NCI-H2029 (cell line): ENCODE results near the gene SYN1.

Experiments
- DNase-seq: peaks from one replicate; lab custom pipeline; 2025; lab: John Stamatoyannopoulos, UW

The SYN1 gene

DNA sequence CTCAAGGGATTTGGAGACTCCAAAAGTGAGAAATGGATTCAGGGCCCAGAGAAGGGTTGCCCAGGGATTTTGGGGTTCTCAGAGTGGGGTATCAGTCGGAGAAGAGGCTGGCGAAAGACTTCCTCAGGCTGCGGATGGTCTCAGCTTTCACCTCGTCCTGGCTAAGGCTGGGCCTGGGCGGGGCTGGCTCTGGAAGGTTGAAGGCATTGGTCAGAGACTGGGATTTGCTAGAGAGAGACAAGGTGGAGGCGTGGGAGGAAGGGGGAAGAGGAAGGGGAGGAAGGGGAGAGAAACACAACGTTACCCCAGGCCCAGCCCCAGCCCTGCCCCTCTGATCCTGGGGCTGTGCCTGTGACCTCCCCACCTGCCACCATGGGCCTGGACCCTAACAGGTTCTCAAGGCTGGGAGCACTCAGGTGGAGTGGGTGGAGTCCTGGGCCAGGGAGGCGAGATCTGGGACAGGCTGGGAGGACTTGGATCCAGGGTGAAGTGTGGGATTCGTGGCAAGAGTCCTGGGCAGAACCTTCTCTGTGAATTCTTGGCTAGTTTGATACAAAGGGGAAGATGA lies 46.8 kb downstream of the SYN1 start:
- no peak for DNase-seq

DNA sequence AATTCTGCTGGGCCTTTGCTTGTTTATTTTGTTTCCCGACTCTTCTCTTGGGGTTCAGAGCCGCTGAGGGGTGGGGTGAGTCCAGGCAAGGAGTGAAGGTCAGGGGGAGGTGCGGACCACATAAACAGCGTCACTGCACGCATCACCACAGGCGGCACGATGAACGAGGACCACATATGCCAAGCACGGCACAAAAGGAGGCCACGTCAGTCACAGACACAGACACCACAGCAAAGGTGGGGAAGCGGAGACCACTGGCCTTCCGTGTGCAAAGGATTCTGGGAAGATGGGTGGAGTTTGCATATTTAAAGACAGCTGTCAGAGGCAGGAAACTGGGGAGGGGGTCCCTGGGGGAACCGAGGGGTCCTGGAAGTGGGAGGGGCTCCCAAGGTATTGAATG lies 47.8 kb downstream of the SYN1 start:
- DNase-seq = no peak

GRCh38 chrX:47571215-47571614 lies 48.4 kb downstream of the SYN1 start:
- no peak for DNase-seq

DNA sequence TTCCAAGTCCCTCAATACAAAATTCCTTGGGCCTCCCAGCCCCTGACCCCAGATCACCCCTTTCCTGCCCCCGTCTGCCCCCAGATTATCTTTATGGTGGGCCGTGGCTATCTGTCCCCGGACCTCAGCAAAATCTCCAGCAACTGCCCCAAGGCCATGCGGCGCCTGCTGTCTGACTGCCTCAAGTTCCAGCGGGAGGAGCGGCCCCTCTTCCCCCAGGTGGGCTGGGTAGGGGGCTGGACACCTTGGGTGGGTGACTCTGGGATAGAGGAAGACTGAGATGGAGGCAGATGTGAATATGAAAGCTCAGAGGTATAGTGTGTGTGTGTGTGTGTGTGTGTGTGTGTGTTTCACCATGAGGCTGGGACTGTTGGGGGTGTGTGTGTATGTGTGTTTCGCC lies 48.9 kb downstream of the SYN1 start:
- DNase-seq = no peak

DNA sequence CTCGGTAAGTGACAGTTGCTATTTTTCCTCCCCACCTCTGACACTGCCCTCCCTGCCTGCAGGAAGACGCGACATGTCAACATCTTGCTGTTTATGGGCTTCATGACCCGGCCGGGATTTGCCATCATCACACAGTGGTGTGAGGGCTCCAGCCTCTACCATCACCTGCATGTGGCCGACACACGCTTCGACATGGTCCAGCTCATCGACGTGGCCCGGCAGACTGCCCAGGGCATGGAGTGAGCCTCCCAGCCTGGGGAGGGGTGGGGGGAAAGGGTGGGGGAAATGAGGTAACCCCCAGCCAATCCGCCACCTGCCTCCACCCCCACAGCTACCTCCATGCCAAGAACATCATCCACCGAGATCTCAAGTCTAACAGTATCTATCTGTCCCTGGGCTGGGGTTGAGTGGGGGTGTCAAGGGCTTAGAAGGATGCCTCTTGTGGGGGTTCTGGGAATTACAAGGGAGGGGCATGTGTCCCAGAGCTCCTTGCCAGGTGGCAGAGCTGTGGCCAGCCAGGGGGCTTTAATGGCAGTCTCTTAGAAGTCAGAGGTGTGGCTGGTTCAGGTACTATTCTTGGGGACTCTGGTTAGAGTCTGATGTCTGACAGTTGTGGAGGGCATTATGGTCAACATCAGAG lies 50.9 kb downstream of the SYN1 start:
- DNase-seq = no peak

DNA sequence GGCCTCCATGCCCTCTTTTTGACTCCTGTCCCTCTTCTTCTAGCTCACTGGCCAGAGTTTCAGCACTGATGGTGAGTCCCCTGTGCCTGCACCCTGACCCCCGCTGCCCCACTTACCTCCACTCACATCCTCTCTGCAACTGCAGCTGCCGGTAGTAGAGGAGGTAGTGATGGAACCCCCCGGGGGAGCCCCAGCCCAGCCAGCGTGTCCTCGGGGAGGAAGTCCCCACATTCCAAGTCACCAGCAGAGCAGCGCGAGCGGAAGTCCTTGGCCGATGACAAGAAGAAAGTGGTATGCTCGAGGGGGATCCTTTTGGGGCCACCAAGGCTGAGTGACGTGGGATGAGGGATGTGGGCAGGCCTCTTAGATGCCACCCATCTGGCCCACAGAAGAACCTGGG lies 52.8 kb downstream of the SYN1 start:
- no peak for DNase-seq

DNA sequence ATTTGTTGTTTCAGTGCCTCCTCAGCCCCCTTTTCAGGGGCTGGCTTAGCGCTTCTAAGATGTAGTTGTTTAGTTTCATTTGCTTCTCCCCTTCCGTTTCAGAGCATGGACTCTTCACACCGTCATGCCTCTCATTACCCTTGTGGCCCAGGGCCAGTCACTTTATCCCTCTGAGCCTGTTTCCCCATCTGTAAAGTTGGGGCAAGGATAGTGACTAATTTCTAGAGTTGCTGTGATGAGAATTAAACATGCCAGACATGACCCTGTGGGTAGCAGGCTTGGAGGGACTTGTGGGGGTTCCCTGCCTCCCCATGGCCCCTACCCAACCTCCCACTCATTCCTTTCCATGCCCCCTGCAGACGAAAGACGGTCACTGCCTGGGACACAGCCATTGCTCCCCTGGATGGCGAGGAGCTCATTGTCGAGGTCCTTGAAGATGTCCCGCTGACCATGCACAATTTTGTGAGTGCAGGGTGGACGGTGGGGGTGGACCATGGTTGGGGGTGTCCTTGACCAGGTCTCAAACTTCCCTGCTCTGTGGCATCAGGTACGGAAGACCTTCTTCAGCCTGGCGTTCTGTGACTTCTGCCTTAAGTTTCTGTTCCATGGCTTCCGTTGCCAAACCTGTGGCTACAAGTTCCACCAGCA lies 55.1 kb downstream of the SYN1 start:
- DNase-seq = no peak

DNA sequence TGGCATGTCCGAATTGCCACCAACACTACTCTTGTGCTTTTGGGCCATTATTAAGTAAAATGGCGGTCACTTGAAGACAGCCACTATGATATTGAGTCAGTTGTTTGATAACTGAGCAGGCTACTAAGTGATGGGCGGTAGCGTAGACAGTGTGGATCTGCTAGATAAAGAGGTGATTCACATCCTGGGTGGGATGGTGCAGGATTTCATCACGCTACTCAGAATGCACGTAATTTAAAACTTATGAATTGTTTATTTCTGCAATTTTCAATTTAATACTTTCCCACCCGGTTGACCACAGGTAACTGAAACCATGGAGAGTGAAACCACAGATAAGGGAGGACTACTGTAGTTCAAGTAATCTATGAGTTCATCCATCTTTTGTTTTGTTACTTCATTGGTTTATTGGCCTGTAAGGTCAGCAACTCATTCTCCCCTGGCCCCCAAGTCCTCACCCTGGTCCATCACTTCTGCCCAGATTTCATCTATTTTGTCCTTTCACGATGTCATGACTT lies 55.8 kb downstream of the SYN1 start:
- no peak for DNase-seq

DNA sequence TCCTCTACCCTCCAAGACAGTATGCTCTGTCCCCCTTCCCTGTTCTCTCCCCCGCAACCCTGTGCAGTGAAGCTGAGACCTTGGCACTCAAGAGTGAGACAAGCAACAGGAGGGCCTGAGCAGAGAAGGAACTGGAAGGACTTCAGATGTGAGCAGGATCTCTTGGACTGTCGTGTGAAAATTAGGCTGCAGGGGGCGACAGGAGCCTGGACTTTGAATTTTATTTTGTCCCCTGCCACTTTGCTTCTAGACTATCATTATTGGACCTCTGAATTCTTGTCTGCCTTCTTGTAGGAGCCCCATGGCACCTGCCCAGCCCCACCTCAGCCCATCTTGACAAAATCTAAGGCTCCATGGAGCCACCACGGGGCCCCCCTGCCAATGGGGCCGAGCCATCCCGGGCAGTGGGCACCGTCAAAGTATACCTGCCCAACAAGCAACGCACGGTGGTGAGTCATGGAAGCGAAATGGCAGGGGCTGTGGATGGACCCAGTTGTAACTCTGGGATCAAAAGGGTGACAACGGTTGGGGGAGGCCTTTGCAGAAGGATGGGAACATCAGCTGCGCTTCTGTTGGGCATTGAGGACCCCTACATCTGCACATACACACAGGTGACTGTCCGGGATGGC lies 56.9 kb downstream of the SYN1 start:
- DNase-seq = no peak

GRCh38 chrX:47561659-47562151 lies 58.0 kb downstream of the SYN1 start:
- DNase-seq = no peak

DNA sequence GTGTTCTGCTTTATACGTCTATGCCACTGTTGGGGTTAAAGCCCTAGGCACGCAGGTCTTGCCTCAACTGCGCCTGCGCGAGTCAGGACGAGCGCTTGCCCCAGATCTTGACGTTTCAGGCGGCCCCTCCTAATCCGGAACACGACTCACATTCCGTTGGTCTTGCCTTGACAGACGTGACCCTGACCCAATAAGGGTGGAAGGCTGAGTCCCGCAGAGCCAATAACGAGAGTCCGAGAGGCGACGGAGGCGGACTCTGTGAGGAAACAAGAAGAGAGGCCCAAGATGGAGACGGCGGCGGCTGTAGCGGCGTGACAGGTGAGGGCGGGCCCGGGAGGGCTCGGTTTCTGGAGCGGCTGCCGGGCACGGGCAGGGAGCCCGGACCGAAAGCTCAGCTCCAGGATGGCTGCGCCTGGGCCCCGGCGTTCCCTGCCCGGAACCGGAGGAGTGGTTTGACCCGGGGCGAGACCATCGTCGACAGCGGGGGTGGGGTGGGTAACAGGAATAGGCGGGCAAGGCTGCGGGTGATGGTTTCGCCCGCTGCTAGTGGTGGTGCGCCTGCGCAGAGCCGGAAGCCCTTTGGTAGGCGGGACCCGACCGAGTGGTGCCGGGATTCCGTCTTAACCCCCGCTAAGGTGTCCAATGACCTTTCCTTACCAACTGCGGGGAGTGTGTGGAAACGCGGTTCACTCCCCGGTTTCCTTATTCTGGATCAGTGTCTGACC lies 58.6 kb downstream of the SYN1 start, which contains the start of gene ARAF:
TSS of gene ARAF (plus strand) at position 272 of the 725 bp plus-strand sequence. CDS start 1,763 bp downstream, outside the sequence.
- peak; percentile 95 for DNase-seq

GRCh38 chrX:47560179-47560933 lies 59.3 kb downstream of the SYN1 start:
- no peak for DNase-seq

GRCh38 chrX:47558436-47558835 lies 61.2 kb downstream of the SYN1 start:
- no peak for DNase-seq

DNA sequence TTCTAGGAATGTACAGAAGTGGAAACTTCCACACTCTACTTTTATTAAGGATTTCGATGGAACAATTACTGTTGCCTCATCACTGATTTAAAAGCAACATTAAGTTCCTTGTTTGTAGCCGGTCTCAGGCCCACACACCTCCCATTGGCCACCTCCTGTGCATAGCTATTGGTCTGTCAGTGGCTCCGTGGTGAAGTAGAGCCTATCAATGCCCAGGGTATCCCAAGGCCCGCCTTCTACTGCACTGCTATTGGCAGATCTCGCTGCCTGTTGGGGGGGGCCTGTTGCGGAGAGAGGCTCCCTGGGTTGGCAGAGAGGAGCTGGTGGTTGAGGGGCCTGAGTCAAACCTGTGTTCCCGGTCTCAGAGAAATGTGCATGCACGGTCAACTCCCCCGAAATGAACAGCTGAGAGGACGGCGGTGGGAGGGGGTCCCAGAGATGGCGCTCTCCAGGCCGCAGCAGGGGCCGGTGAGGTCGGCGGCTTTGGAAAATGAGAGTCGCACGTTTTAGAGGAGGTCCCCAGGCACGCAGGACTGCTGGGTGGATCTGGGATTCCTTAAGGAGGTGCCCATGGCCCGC lies 63.5 kb downstream of the SYN1 start:
- DNase-seq = peak; percentile 81

GRCh38 chrX:47543496-47543895 lies 76.2 kb downstream of the SYN1 start:
- DNase-seq = no peak

DNA sequence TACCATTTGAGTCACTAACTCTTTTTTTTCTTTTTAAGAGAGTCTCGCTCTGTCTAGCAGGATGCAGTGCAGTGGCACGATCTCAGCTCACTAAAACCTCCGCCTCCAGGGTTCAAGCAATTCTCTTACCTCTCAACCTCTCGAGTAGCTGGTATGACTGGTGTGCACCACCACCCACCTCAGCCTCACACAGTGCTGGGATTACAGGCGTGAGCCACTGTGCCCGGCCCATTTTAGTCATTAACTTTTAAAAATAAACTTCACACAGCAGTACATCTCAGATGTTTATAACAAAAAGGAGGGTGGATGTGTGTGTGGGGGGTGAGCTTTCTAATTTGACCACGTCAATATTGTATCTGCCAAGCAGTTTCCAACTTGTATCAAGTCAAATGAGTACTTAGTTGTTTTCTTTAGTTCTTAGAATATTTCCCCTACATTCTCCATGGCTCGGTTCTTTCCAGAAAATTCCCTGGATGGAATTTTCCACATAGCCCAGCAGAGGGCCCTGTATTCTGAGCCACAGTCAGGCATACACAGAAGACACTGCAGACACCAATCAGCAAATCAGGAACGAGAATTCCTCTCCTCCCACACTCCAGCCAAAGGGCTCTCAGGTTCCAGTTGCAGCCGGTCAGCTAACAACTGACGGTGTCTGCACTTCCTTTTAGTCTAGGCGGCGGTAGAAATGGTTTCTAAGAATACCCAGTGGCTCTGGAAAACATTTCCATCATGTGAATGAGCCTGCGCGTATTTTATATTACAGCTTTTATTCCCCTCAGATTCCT lies 78.7 kb downstream of the SYN1 start:
- peak; percentile 81 for DNase-seq

GRCh38 chrX:47539860-47540259 lies 79.8 kb downstream of the SYN1 start:
- DNase-seq = no peak

DNA sequence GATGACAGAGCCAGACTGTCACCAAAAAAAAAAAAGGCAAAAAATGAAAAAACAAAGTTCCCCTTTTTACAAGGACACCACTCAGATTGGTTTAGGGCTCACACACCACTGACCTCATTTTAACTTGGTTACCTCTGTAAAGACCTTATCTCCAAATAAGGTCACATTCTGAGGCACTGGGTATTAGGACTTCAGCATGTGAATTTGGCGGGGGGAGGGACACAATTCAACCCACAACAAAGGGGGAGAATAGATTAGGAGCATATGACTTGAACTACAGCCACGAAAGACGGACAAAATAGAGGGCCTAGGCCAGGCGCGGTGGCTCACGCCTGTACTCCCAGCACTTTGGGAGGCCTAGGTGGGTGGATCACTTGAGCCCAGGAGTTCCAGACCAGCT lies 89.6 kb downstream of the SYN1 start:
- no peak for DNase-seq

- DNase-seq = no peak
Observed at GRCh38 chrX:47529548-47529947, 90.1 kb downstream of the SYN1 start.

- DNase-seq = no peak
Observed at GRCh38 chrX:47523713-47524166, 95.9 kb downstream of the SYN1 start.
